Keratinocyte (primary cell): ENCODE data around the gene GNPNAT1. TPM values are rescaled to one million over a fixed set of nuclear protein-coding genes. Genes with fewer than 3 reads are reported as not detected.
A peak's percentile ranks its signal among the peaks of the same experiment; 100 is the strongest.
"Not testable (repeated sequence)": the region's sequence is repeated elsewhere in the genome, so short reads cannot be mapped to it uniquely, and the experiment has no call there.

Experiments
- DNase-seq: peaks from one replicate; pipeline ENCODE4 v3.0.0-alpha.2; 2011; ENCODE audit warnings: low read depth, missing footprints, low spot score
- FAIRE-seq: peaks from 2 replicates; lab custom pipeline; 2011; peaks lifted over from hg19 to GRCh38; lab: Jason Lieb, UNC
- H2AFZ ChIP-seq: 2 replicates; pipeline ENCODE4 v1.6.0; 2012; ENCODE audit warnings: low read length, control low read depth, inconsistent platforms; ENCODE audit not compliant: control insufficient read depth
- H3K27ac ChIP-seq: 2 replicates; pipeline ENCODE4 v1.5.1; 2011; ENCODE audit warnings: low read length; ENCODE audit not compliant: control insufficient read depth, insufficient read depth
- H3K27me3 ChIP-seq: 3 replicates; pipeline ENCODE4 v1.6.0; 2011; ENCODE audit warnings: low read length; ENCODE audit not compliant: control insufficient read depth, insufficient read depth; ENCODE audit errors: extremely low read depth
- H3K36me3 ChIP-seq, 2 experiments: 2 replicates in 1 of 2; 3 replicates in 1 of 2; pipeline ENCODE4 v1.5.1; 2011; ENCODE audit warnings: low read length in 2 of 2, mild to moderate bottlenecking in 1 of 2; ENCODE audit not compliant: control insufficient read depth in 2 of 2, insufficient read depth in 2 of 2; ENCODE audit errors: extremely low read depth in 1 of 2
- H3K4me1 ChIP-seq: 3 replicates; pipeline ENCODE4 v1.5.1; 2011; ENCODE audit warnings: low read length; ENCODE audit not compliant: control insufficient read depth, insufficient read depth; ENCODE audit errors: extremely low read depth
- H3K4me2 ChIP-seq: 3 replicates; pipeline ENCODE4 v1.6.0; 2011; ENCODE audit warnings: low read depth, low read length; ENCODE audit not compliant: control insufficient read depth, insufficient read depth; ENCODE audit errors: extremely low read depth
- H3K4me3 ChIP-seq, 3 experiments: fragments of 200-600 bp in 1 of 3; sonication (generic) in 1 of 3; 2 replicates in 2 of 3; 3 replicates in 1 of 3; pipeline ENCODE4 v1.5.1; 2011 to 2016; ENCODE audit warnings: low read length in 3 of 3, mild to moderate bottlenecking in 3 of 3, control low read depth in 2 of 3, inconsistent platforms in 1 of 3, low read depth in 1 of 3, mixed read lengths in 1 of 3, mixed run types in 1 of 3, moderate library complexity in 1 of 3; ENCODE audit not compliant: control insufficient read depth in 2 of 3, insufficient read depth in 2 of 3; ENCODE audit errors: extremely low read depth in 1 of 3
- H3K79me2 ChIP-seq: 2 replicates; pipeline ENCODE4 v1.6.0; 2012; ENCODE audit warnings: low read length; ENCODE audit not compliant: control insufficient read depth, insufficient read depth
- H3K9ac ChIP-seq: 3 replicates; pipeline ENCODE4 v1.6.0; 2011; ENCODE audit warnings: low read length; ENCODE audit not compliant: control insufficient read depth, insufficient read depth; ENCODE audit errors: extremely low read depth
- H3K9me1 ChIP-seq: 3 replicates; pipeline ENCODE4 v1.6.0; 2011; ENCODE audit warnings: low read length; ENCODE audit not compliant: control insufficient read depth, insufficient read depth; ENCODE audit errors: extremely low read depth
- H3K9me3 ChIP-seq: 2 replicates; pipeline ENCODE4 v1.5.1; 2012; ENCODE audit warnings: low read depth, low read length; ENCODE audit not compliant: control insufficient read depth
- H4K20me1 ChIP-seq: 3 replicates; pipeline ENCODE4 v1.6.0; 2011; ENCODE audit warnings: low read length; ENCODE audit not compliant: control insufficient read depth, insufficient read depth; ENCODE audit errors: extremely low read depth
- EZH2 ChIP-seq: IDR thresholded peaks from one replicate; pipeline ENCODE4 v1.6.1; 2012; ENCODE audit warnings: inconsistent platforms, mild to moderate bottlenecking, low read length, moderate library complexity
- dilution Hi-C: fragments of 300-500 bp; cut with MboI; formaldehyde crosslinking; loops from one replicate; pipeline ENCODE4 v1.7.0; 2020; ENCODE audit warnings: low sequenced_read_pairs; ENCODE audit not compliant: extremely low pct_ligation_motif_present
- polyA plus RNA-seq, 5 experiments: library from polyadenylated mRNA; depleted of rRNA in 3 of 5; stranded (reverse) in 3 of 5; stranded (forward) in 1 of 5; unstranded in 1 of 5; fragments of >200 nt; gene quantifications; 1 replicate in 1 of 5; 2 replicates in 3 of 5; 3 replicates in 1 of 5; pipeline versions ENCODE4 v1.2.1 to v1.2.3, GENCODE V29; 2011 to 2012; ENCODE audit warnings: missing spikeins in 2 of 5, low read depth in 1 of 5, low replicate concordance in 1 of 5
- small RNA-seq, 3 experiments: library from RNA; depleted of rRNA; stranded (forward); fragments of <200 nt; gene quantifications; one replicate each; pipeline ENCODE3, GENCODE V24; 2012; ENCODE audit warnings: low read depth in 3 of 3, low replicate concordance in 1 of 3; ENCODE audit not compliant: insufficient read length in 3 of 3
- TF ChIP-seq, protein P1 (sequence below), 3 experiments: IDR thresholded peaks in 1 of 3; conservative IDR thresholded peaks in 1 of 3; optimal IDR thresholded peaks in 1 of 3; 2 replicates in 2 of 3; 3 replicates in 1 of 3; pipeline versions ENCODE3 to v1.5.1; 2011; ENCODE audit warnings: low read length in 3 of 3, mild to moderate bottlenecking in 3 of 3, moderate library complexity in 2 of 3, control low read depth in 1 of 3, inconsistent platforms in 1 of 3; ENCODE audit not compliant: insufficient read depth in 2 of 3; ENCODE audit errors: extremely low read depth in 1 of 3

GNPNAT1 gene
- polyA plus RNA-seq, 1 donor (not counting 4 experiments of a cell fraction or from before 2014, with no cell fraction given) = 45.5 TPM

DNA sequence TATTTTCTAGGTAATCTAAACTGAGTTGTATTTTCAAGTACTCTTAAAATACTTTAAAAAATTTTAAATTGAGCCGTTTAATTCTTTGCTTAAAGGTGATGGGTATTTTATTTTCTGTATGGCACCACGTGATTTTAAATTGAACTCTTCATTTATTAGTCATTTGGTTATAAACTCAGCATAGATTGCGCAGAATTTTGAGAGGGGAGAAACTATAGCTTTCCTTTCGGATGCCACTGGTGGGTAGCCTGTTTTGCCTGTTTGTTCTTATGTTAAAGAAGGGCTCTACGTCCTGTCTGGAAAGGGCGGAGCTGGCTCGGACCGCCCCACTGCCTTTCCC, 61.9 kb downstream of the GNPNAT1 start:
- no peak overlapping the region for H2AFZ ChIP-seq
- H3K4me1 ChIP-seq = peaks cover 4% of the 10 kb centered on the region
- H3K9me3 ChIP-seq = no peaks in the 10 kb centered on the region
- H3K79me2 ChIP-seq = peaks cover 31% of the 10 kb centered on the region
- no peaks in the 10 kb centered on the region for H4K20me1 ChIP-seq
- DNase-seq (no peak), FAIRE-seq (peak; percentile 39)
- no peak for TF ChIP-seq EZH2
- TF ChIP-seq, protein P1, sequence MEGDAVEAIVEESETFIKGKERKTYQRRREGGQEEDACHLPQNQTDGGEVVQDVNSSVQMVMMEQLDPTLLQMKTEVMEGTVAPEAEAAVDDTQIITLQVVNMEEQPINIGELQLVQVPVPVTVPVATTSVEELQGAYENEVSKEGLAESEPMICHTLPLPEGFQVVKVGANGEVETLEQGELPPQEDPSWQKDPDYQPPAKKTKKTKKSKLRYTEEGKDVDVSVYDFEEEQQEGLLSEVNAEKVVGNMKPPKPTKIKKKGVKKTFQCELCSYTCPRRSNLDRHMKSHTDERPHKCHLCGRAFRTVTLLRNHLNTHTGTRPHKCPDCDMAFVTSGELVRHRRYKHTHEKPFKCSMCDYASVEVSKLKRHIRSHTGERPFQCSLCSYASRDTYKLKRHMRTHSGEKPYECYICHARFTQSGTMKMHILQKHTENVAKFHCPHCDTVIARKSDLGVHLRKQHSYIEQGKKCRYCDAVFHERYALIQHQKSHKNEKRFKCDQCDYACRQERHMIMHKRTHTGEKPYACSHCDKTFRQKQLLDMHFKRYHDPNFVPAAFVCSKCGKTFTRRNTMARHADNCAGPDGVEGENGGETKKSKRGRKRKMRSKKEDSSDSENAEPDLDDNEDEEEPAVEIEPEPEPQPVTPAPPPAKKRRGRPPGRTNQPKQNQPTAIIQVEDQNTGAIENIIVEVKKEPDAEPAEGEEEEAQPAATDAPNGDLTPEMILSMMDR (optimal IDR thresholded peaks at IDR 0.05 in 1 of 3, IDR thresholded peaks at IDR 0.05 in 1 of 3, conservative IDR thresholded peaks at IDR 0.05 in 1 of 3; ENCODE audit: extremely low read depth in 1 of 3, insufficient read depth in 2 of 3, low read length in 3 of 3) = no peak
- H3K27me3 ChIP-seq = no peaks in the 10 kb centered on the region
- peak overlapping the region in 2 of 3 experiments; percentile 48 to 57 for H3K4me3 ChIP-seq
- H3K36me3 ChIP-seq = peaks cover 0 to 11% of the 10 kb centered on the region in 2 experiments
- H3K4me2 ChIP-seq = peak overlapping the region; percentile 92
- dilution Hi-C loops = no loop called here
- H3K9me1 ChIP-seq = no peaks in the 10 kb centered on the region
- peak overlapping the region; percentile 46 for H3K27ac ChIP-seq
- H3K9ac ChIP-seq = peak overlapping the region; percentile 34

DNA sequence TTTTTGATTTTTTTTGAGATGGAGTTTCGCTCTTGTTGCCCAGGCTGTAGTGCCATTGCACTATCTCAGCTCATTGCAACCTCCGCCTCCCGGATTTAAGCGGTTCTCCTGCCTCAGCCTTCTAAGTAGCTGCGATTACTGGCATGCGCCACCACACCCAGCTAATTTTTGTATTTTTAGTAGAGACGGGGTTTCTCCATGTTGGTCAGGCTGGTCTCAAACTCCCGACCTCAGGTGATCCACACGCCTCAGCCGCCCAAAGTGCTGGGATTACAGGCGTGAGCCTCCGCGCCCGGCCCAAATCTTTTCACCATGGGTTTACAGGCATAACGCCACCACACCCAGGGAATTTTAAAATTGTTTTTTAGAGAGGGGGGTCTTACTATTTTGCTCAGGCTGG, 62.4 kb downstream of the GNPNAT1 start:
- peaks cover 32% of the 10 kb centered on the region for H3K79me2 ChIP-seq
- not testable (repeated sequence) for H2AFZ ChIP-seq

DNA sequence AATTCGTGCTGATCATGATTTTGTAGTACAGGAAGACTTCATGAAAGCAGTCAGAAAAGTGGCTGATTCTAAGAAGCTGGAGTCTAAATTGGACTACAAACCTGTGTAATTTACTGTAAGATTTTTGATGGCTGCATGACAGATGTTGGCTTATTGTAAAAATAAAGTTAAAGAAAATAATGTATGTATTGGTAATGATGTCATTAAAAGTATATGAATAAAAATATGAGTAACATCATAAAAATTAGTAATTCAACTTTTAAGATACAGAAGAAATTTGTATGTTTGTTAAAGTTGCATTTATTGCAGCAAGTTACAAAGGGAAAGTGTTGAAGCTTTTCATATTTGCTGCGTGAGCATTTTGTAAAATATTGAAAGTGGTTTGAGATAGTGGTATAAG, 63.9 kb downstream of the GNPNAT1 start:
- H3K4me1 ChIP-seq, H4K20me1 ChIP-seq, H3K27me3 ChIP-seq, H3K9ac ChIP-seq, H2AFZ ChIP-seq, H3K9me3 ChIP-seq, H3K27ac ChIP-seq, FAIRE-seq, H3K4me2 ChIP-seq, H3K9me1 ChIP-seq, DNase-seq, H3K4me3 ChIP-seq, dilution Hi-C loops: not testable (repeated sequence)
- Histone ChIP-seq H3K36me3 (peaks cover 11 to 27% of the 10 kb centered on the region in 2 experiments), H3K79me2 (peaks cover 26% of the 10 kb centered on the region)

More for the DNA sequence above, 62.4 kb downstream of the GNPNAT1 start:
- H3K36me3 ChIP-seq = peaks cover 2 to 15% of the 10 kb centered on the region in 2 experiments
- H3K9me1 ChIP-seq, H3K4me1 ChIP-seq, dilution Hi-C loops, H3K27ac ChIP-seq, H3K9ac ChIP-seq, H3K27me3 ChIP-seq, H3K4me3 ChIP-seq, H4K20me1 ChIP-seq, H3K4me2 ChIP-seq, FAIRE-seq, DNase-seq, H3K9me3 ChIP-seq: not testable (repeated sequence)

Small RNAs within 50 kb of the gene (small RNA-seq; reads per million reads assigned to genes)
- 0 reads per million in 3 experiments for gene AL139317.2

Other genes starting within 250 kb of the GNPNAT1 start
- 1.2 to 1.9 TPM (median 1.2 TPM) in 3 replicates for gene TXNDC16, start 239.1 kb downstream of the GNPNAT1 start, polyA plus RNA-seq
- 0.03 to 0.11 TPM (median 0.05 TPM) in 3 replicates for gene GPR137C, start 238.8 kb downstream of the GNPNAT1 start, polyA plus RNA-seq
- 86.4 to 131 TPM (median 110 TPM) in 3 replicates for gene ERO1A, start 96.0 kb downstream of the GNPNAT1 start, polyA plus RNA-seq
- gene PSMC6, start 84.4 kb downstream of the GNPNAT1 start, polyA plus RNA-seq = 60.6 to 152 TPM (median 78.8 TPM) in 3 replicates
- 8.5 to 13.2 TPM (median 9.1 TPM) in 3 replicates for gene STYX, start 61.4 kb downstream of the GNPNAT1 start, polyA plus RNA-seq
- gene FERMT2, start 159.4 kb upstream of the GNPNAT1 start, polyA plus RNA-seq = 9.7 to 19.6 TPM (median 15.0 TPM) in 3 replicates